GM12878 (cell line): ENCODE results near the gene GAGE12J. TPM values are rescaled to one million over a fixed set of nuclear protein-coding genes. Genes with fewer than 3 reads are reported as not detected.
"Not testable (repeated sequence)": the region's sequence is repeated elsewhere in the genome, so short reads cannot be mapped to it uniquely, and the experiment has no call there.

ENCODE experiments used
- ATAC-seq: fragments of 200-7000 bp; cut with Tn5 transposase; 3 replicates; pipeline ENCODE4 v1.9.1; 2020; ENCODE audit warnings: mild to moderate bottlenecking, moderate library complexity
- BruUV-seq: library from RNA; stranded (reverse); fragments of 400-500 nt; replicated peaks from 2 replicates; lab custom pipeline; 2021; lab: Mats Ljungman, UMichigan
- CTCF ChIA-PET: fragments of 300-600 bp; sonication (Branson Sonifier 250); formaldehyde crosslinking; extraction: SDS; loops from one replicate; lab custom pipeline; 2021; ENCODE audit warnings: inconsistent platforms; lab: Yijun Ruan, JAX
- POLR2A ChIA-PET: fragments of 350-600 bp; formaldehyde crosslinking; extraction: SDS; loops from one replicate; lab custom pipeline; 2021; ENCODE audit warnings: inconsistent platforms; lab: Charles Lee
- RAD21 ChIA-PET: fragments of 300-600 bp; sonication (Branson Sonifier 250); formaldehyde crosslinking; loops from one replicate; lab custom pipeline; 2023; ENCODE audit warnings: antibody characterized with exemption; ENCODE audit not compliant: unreplicated experiment; lab: Charles Lee
- SMC1A ChIA-PET: fragments of 300-600 bp; sonication (Branson Sonifier 250); formaldehyde crosslinking; loops from one replicate; lab custom pipeline; 2023; ENCODE audit not compliant: unreplicated experiment, uncharacterized antibody; lab: Charles Lee
- DNase-seq: peaks from one replicate; pipeline ENCODE4 v3.0.0-alpha.2; 2011; ENCODE audit warnings: low read depth, low spot score
- FAIRE-seq: peaks from 3 replicates; lab custom pipeline; 2011; peaks lifted over from hg19 to GRCh38; lab: Jason Lieb, UNC
- H2AFZ ChIP-seq: 2 replicates; pipeline ENCODE4 v1.6.0; 2011; ENCODE audit warnings: low read depth, low read length, control low read depth; ENCODE audit not compliant: control insufficient read depth
- H3K27ac ChIP-seq: 2 replicates; pipeline ENCODE4 v1.5.1; 2011; ENCODE audit warnings: control low read depth; ENCODE audit not compliant: control insufficient read depth, insufficient read depth
- H3K27me3 ChIP-seq, 2 experiments: replicated peaks in 1 of 2; 2 replicates each; pipeline versions ENCODE4 v1.6.0 to v1.6.1; 2011; ENCODE audit warnings: low read length in 1 of 2; ENCODE audit not compliant: control insufficient read depth in 2 of 2, insufficient read depth in 2 of 2
- H3K36me3 ChIP-seq, 2 experiments: 2 replicates each; pipeline ENCODE4 v1.5.1; 2011; ENCODE audit warnings: low read length in 1 of 2; ENCODE audit not compliant: control insufficient read depth in 2 of 2, insufficient read depth in 2 of 2
- H3K4me1 ChIP-seq: 2 replicates; pipeline ENCODE4 v1.6.1; 2011; ENCODE audit warnings: mild to moderate bottlenecking, low read length, moderate library complexity, mixed read lengths; ENCODE audit not compliant: control insufficient read depth, insufficient read depth
- H3K4me2 ChIP-seq: 2 replicates; pipeline ENCODE4 v1.6.0; 2011; ENCODE audit warnings: control low read depth; ENCODE audit not compliant: control insufficient read depth, insufficient read depth
- H3K4me3 ChIP-seq: fragments of 200-600 bp; sonication (generic); 2 replicates; pipeline ENCODE4 v1.5.1; 2016
- H3K79me2 ChIP-seq: 2 replicates; pipeline ENCODE4 v1.6.0; 2011; ENCODE audit warnings: low read length; ENCODE audit not compliant: control insufficient read depth, insufficient read depth
- H3K9ac ChIP-seq: 2 replicates; pipeline ENCODE4 v1.8.0; 2011; ENCODE audit warnings: low read length, control low read depth, mixed read lengths; ENCODE audit not compliant: control insufficient read depth, insufficient read depth
- H3K9me3 ChIP-seq: replicated peaks from 3 replicates; pipeline ENCODE4 v1.5.1; 2011; ENCODE audit warnings: mild to moderate bottlenecking, low read length; ENCODE audit not compliant: control insufficient read depth, insufficient read depth
- H4K20me1 ChIP-seq: 2 replicates; pipeline ENCODE4 v1.6.0; 2011; ENCODE audit not compliant: control insufficient read depth, insufficient read depth
- WGBS: methylation state at CpG from one replicate; pipeline ENCODE4 v1.1.6; 2016; ENCODE audit warnings: low lambda C conversion rate; ENCODE audit not compliant: insufficient replicate concordance, insufficient coverage; ENCODE audit errors: missing lambda C conversion rate; 5-methylcytosine and 5-hydroxymethylcytosine counted together
- in situ Hi-C: fragments of 300-500 bp; cut with MboI; formaldehyde crosslinking; loops from 9 replicates; pipeline ENCODE4 v1.14.3; 2018; ENCODE audit warnings: mixed read lengths
- intact Hi-C: fragments of 100-400 bp; cut with micrococcal nuclease; formaldehyde crosslinking; loops from one replicate; pipeline ENCODE4 v1.14.2; 2022; ENCODE audit not compliant: unreplicated experiment
- polyA plus RNA-seq, 11 experiments: library from polyadenylated mRNA; depleted of rRNA in 4 of 11; unstranded in 6 of 11; stranded (reverse) in 5 of 11; fragments of >200 nt; fragmentation: Nextera tagmentation in 4 of 11; fragmentation: Illumina TruSeq in 1 of 11; extraction: Ambion mirVana in 4 of 11; extraction: Trizol in 1 of 11; gene quantifications; 1 replicate in 1 of 11; 2 replicates in 10 of 11; pipeline versions ENCODE4 v1.2.1 to v1.2.3, GENCODE V29; 2011 to 2016; ENCODE audit warnings: inconsistent platforms in 2 of 11, missing spikeins in 2 of 11, low read depth in 1 of 11
- total RNA-seq, 4 experiments: library from RNA; depleted of rRNA in 3 of 4; stranded (reverse); fragments of >200 nt in 3 of 4; fragmentation: Illumina TruSeq in 1 of 4; extraction: Trizol in 1 of 4; gene quantifications; 2 replicates each; pipeline versions ENCODE4 v1.2.1 to v1.2.3, GENCODE V29; 2013 to 2021

Gene GAGE12J
- total and polyA plus RNA-seq, 10 of the 15 experiments (the other 5 are each of a cell fraction or from before 2014, with no cell fraction given), result not detected

- CTCF ChIA-PET, intact Hi-C loops, DNase-seq, POLR2A ChIA-PET, FAIRE-seq, SMC1A ChIA-PET, H3K4me3 ChIP-seq, BruUV-seq, H3K27ac ChIP-seq, ATAC-seq, H3K79me2 ChIP-seq, H3K9ac ChIP-seq, H3K9me3 ChIP-seq, H2AFZ ChIP-seq, in situ Hi-C loops, H3K36me3 ChIP-seq, RAD21 ChIA-PET, H4K20me1 ChIP-seq, H3K27me3 ChIP-seq, H3K4me1 ChIP-seq, H3K4me2 ChIP-seq: not testable (repeated sequence)
- WGBS, result 30% methylated on average over 4 of the region's 11 CpGs
These were observed 8.6 kb downstream of the GAGE12J start for GRCh38 chrX:49330421-49330820.

DNA sequence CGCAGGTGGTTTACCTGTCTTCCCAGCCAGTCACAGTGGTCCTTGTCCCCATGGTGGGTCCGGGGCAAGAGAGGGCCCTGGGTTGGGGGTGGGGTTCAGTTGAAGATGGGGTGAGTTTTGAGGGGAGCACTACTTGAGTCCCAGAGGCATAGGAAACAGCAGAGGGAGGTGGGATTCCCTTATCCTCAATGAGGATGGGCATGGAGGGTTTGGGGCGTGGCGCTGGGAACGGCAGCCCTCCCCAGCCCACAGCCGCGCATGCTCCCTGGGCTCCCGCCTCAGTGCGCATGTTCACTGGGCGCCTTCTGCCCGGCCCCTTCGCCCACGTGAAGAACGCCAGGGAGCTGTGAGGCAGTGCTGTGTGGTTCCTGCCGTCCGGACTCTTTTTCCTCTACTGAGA, 9.4 kb downstream of the GAGE12J start, which contains the start of gene GAGE13:
Gene GAGE13, plus strand, starts transcription at position 301 of the 400 bp plus-strand sequence. CDS start 1,156 bp downstream, outside the sequence.
- H3K4me2 ChIP-seq, FAIRE-seq, SMC1A ChIA-PET, H3K9ac ChIP-seq, POLR2A ChIA-PET, H3K4me1 ChIP-seq, BruUV-seq, CTCF ChIA-PET, H3K79me2 ChIP-seq, DNase-seq, RAD21 ChIA-PET, H3K36me3 ChIP-seq, ATAC-seq, H3K27me3 ChIP-seq, in situ Hi-C loops, H3K9me3 ChIP-seq, H2AFZ ChIP-seq, H3K27ac ChIP-seq, H3K4me3 ChIP-seq, H4K20me1 ChIP-seq, intact Hi-C loops: not testable (repeated sequence)
- WGBS, result no CpG with 5 or more reads among the region's 16 CpGs

- H3K9me3 ChIP-seq, H3K4me2 ChIP-seq, DNase-seq, CTCF ChIA-PET, H3K9ac ChIP-seq, FAIRE-seq, BruUV-seq, H3K27me3 ChIP-seq, ATAC-seq, POLR2A ChIA-PET, intact Hi-C loops, H3K27ac ChIP-seq, H3K4me3 ChIP-seq, H4K20me1 ChIP-seq, H3K79me2 ChIP-seq, RAD21 ChIA-PET, H3K36me3 ChIP-seq, H2AFZ ChIP-seq, H3K4me1 ChIP-seq, SMC1A ChIA-PET, in situ Hi-C loops: not testable (repeated sequence)
- no CpG with 5 or more reads among the region's 26 CpGs for WGBS
These were observed 10.0 kb downstream of the GAGE12J start for GRCh38 chrX:49331841-49332240.

GRCh38 chrX:49341449-49341848, 19.6 kb downstream of the GAGE12J start:
- POLR2A ChIA-PET, FAIRE-seq, ATAC-seq, intact Hi-C loops, H3K36me3 ChIP-seq, H4K20me1 ChIP-seq, CTCF ChIA-PET, H3K4me1 ChIP-seq, in situ Hi-C loops, H3K9ac ChIP-seq, H3K27ac ChIP-seq, H3K79me2 ChIP-seq, H3K4me2 ChIP-seq, DNase-seq, H3K4me3 ChIP-seq, BruUV-seq, H3K27me3 ChIP-seq, RAD21 ChIA-PET, H3K9me3 ChIP-seq, SMC1A ChIA-PET, H2AFZ ChIP-seq: not testable (repeated sequence)
- 67% methylated on average over 17 of the region's 24 CpGs for WGBS
